GM12878 (cell line): Measurements from ENCODE around the gene WDR17. TPM values are rescaled to one million over a fixed set of nuclear protein-coding genes. Genes with fewer than 3 reads are reported as not detected.

Source experiments
- ATAC-seq: fragments of 200-7000 bp; cut with Tn5 transposase; 3 replicates; pipeline ENCODE4 v1.9.1; 2020; ENCODE audit warnings: mild to moderate bottlenecking, moderate library complexity
- BruUV-seq: library from RNA; stranded (reverse); fragments of 400-500 nt; replicated peaks from 2 replicates; lab custom pipeline; 2021; lab: Mats Ljungman, UMichigan
- CTCF ChIA-PET: fragments of 300-600 bp; sonication (Branson Sonifier 250); formaldehyde crosslinking; extraction: SDS; loops from one replicate; lab custom pipeline; 2021; ENCODE audit warnings: inconsistent platforms; lab: Yijun Ruan, JAX
- POLR2A ChIA-PET: fragments of 350-600 bp; formaldehyde crosslinking; extraction: SDS; loops from one replicate; lab custom pipeline; 2021; ENCODE audit warnings: inconsistent platforms; lab: Charles Lee
- RAD21 ChIA-PET: fragments of 300-600 bp; sonication (Branson Sonifier 250); formaldehyde crosslinking; loops from one replicate; lab custom pipeline; 2023; ENCODE audit warnings: antibody characterized with exemption; ENCODE audit not compliant: unreplicated experiment; lab: Charles Lee
- SMC1A ChIA-PET: fragments of 300-600 bp; sonication (Branson Sonifier 250); formaldehyde crosslinking; loops from one replicate; lab custom pipeline; 2023; ENCODE audit not compliant: unreplicated experiment, uncharacterized antibody; lab: Charles Lee
- DNase-seq: peaks from one replicate; pipeline ENCODE4 v3.0.0-alpha.2; 2011; ENCODE audit warnings: low read depth, low spot score
- FAIRE-seq: peaks from 3 replicates; lab custom pipeline; 2011; peaks lifted over from hg19 to GRCh38; lab: Jason Lieb, UNC
- H2AFZ ChIP-seq: 2 replicates; pipeline ENCODE4 v1.6.0; 2011; ENCODE audit warnings: low read depth, low read length, control low read depth; ENCODE audit not compliant: control insufficient read depth
- H3K27ac ChIP-seq: 2 replicates; pipeline ENCODE4 v1.5.1; 2011; ENCODE audit warnings: control low read depth; ENCODE audit not compliant: control insufficient read depth, insufficient read depth
- H3K27me3 ChIP-seq, 2 experiments: replicated peaks in 1 of 2; 2 replicates each; pipeline versions ENCODE4 v1.6.0 to v1.6.1; 2011; ENCODE audit warnings: low read length in 1 of 2; ENCODE audit not compliant: control insufficient read depth in 2 of 2, insufficient read depth in 2 of 2
- H3K36me3 ChIP-seq, 2 experiments: 2 replicates each; pipeline ENCODE4 v1.5.1; 2011; ENCODE audit warnings: low read length in 1 of 2; ENCODE audit not compliant: control insufficient read depth in 2 of 2, insufficient read depth in 2 of 2
- H3K4me1 ChIP-seq: 2 replicates; pipeline ENCODE4 v1.6.1; 2011; ENCODE audit warnings: mild to moderate bottlenecking, low read length, moderate library complexity, mixed read lengths; ENCODE audit not compliant: control insufficient read depth, insufficient read depth
- H3K4me2 ChIP-seq: 2 replicates; pipeline ENCODE4 v1.6.0; 2011; ENCODE audit warnings: control low read depth; ENCODE audit not compliant: control insufficient read depth, insufficient read depth
- H3K4me3 ChIP-seq: fragments of 200-600 bp; sonication (generic); 2 replicates; pipeline ENCODE4 v1.5.1; 2016
- H3K79me2 ChIP-seq: 2 replicates; pipeline ENCODE4 v1.6.0; 2011; ENCODE audit warnings: low read length; ENCODE audit not compliant: control insufficient read depth, insufficient read depth
- H3K9ac ChIP-seq: 2 replicates; pipeline ENCODE4 v1.8.0; 2011; ENCODE audit warnings: low read length, control low read depth, mixed read lengths; ENCODE audit not compliant: control insufficient read depth, insufficient read depth
- H3K9me3 ChIP-seq: replicated peaks from 3 replicates; pipeline ENCODE4 v1.5.1; 2011; ENCODE audit warnings: mild to moderate bottlenecking, low read length; ENCODE audit not compliant: control insufficient read depth, insufficient read depth
- H4K20me1 ChIP-seq: 2 replicates; pipeline ENCODE4 v1.6.0; 2011; ENCODE audit not compliant: control insufficient read depth, insufficient read depth
- CBX5 ChIP-seq: sonication (generic); IDR thresholded peaks from 2 replicates; pipeline ENCODE4 v1.6.1; 2016; ENCODE audit warnings: low read depth, moderate library complexity, mild to moderate bottlenecking, inconsistent platforms
- HDGF ChIP-seq: fragments of 450-650 bp; IDR thresholded peaks from 2 replicates; pipeline ENCODE4 v1.6.1; 2016; ENCODE audit warnings: antibody characterized with exemption
- PRDM15 ChIP-seq: fragments of 450-650 bp; formaldehyde crosslinking; IDR thresholded peaks from 2 replicates; pipeline ENCODE4 v1.4.0; 2020; ENCODE audit warnings: mild to moderate bottlenecking, moderate library complexity
- TCF12 ChIP-seq: IDR thresholded peaks from 2 replicates; pipeline ENCODE4 v1.6.1; 2011; ENCODE audit warnings: low read depth, mild to moderate bottlenecking, low read length
- WGBS: methylation state at CpG from one replicate; pipeline ENCODE4 v1.1.6; 2016; ENCODE audit warnings: low lambda C conversion rate; ENCODE audit not compliant: insufficient replicate concordance, insufficient coverage; ENCODE audit errors: missing lambda C conversion rate; 5-methylcytosine and 5-hydroxymethylcytosine counted together
- in situ Hi-C: fragments of 300-500 bp; cut with MboI; formaldehyde crosslinking; loops from 9 replicates; pipeline ENCODE4 v1.14.3; 2018; ENCODE audit warnings: mixed read lengths
- intact Hi-C: fragments of 100-400 bp; cut with micrococcal nuclease; formaldehyde crosslinking; loops from one replicate; pipeline ENCODE4 v1.14.2; 2022; ENCODE audit not compliant: unreplicated experiment
- polyA plus RNA-seq, 11 experiments: library from polyadenylated mRNA; depleted of rRNA in 4 of 11; unstranded in 6 of 11; stranded (reverse) in 5 of 11; fragments of >200 nt; fragmentation: Nextera tagmentation in 4 of 11; fragmentation: Illumina TruSeq in 1 of 11; extraction: Ambion mirVana in 4 of 11; extraction: Trizol in 1 of 11; gene quantifications; 1 replicate in 1 of 11; 2 replicates in 10 of 11; pipeline versions ENCODE4 v1.2.1 to v1.2.3, GENCODE V29; 2011 to 2016; ENCODE audit warnings: inconsistent platforms in 2 of 11, missing spikeins in 2 of 11, low read depth in 1 of 11
- total RNA-seq, 4 experiments: library from RNA; depleted of rRNA in 3 of 4; stranded (reverse); fragments of >200 nt in 3 of 4; fragmentation: Illumina TruSeq in 1 of 4; extraction: Trizol in 1 of 4; gene quantifications; 2 replicates each; pipeline versions ENCODE4 v1.2.1 to v1.2.3, GENCODE V29; 2013 to 2021

The WDR17 gene
- total and polyA plus RNA-seq, 10 of the 15 experiments (the other 5 are each of a cell fraction or from before 2014, with no cell fraction given) = 0.43 to 3.8 (median 2.8) TPM

- SMC1A ChIA-PET = interaction anchor here (1.3 kb wide), 1 partner anchor 8 kb away, joined by 3 read pairs; no protein-coding TSS in a partner anchor
- BruUV-seq = no TSS peak
- WGBS = 65% methylated on average over 3 of the region's 3 CpGs
These were observed 144.5 kb downstream of the WDR17 start for GRCh38 chr4:176210101-176210500.

More at GRCh38 chr4:176210101-176210500, 144.5 kb downstream of the WDR17 start:
- no peaks in the 10 kb centered on the region for H3K36me3 ChIP-seq
- H3K4me1 ChIP-seq = no peaks in the 10 kb centered on the region
- no peak overlapping the region for H3K9ac ChIP-seq
- ATAC-seq (no peak), DNase-seq (no peak), FAIRE-seq (no peak)
- no peaks in the 10 kb centered on the region for H4K20me1 ChIP-seq
- ChIA-PET POLR2A (no interaction called here), RAD21 (no interaction called here), CTCF (interaction anchor here (1.1 kb wide), 2 partner anchors 8 to 15 kb away, joined by 3 to 6 read pairs; partner anchors contain the start of gene SPATA4)
- no peaks in the 10 kb centered on the region for H3K9me3 ChIP-seq
- no peak overlapping the region for H2AFZ ChIP-seq
- no peak overlapping the region for H3K4me3 ChIP-seq
- H3K27ac ChIP-seq = no peak overlapping the region
- intact Hi-C loops = no loop called here
- no peak overlapping the region for H3K4me2 ChIP-seq
- no peaks in the 10 kb centered on the region; a peak in 1 of 4 replicates for H3K27me3 ChIP-seq
- no peaks in the 10 kb centered on the region for H3K79me2 ChIP-seq
- TF ChIP-seq CBX5 (no peak), TCF12 (no peak), HDGF (no peak), PRDM15 (no peak)
- TF ChIP-seq, all 136 proteins: peak for 0
- in situ Hi-C loops = no loop called here
